Stimulated activated CD4-positive, alpha-beta T cell treated with anti-CD3 and anti-CD28 coated beads, Interleukin-1b, Interleukin-23, amount 100 ng/mL, for 4 hours (primary cell): Measurements from ENCODE around the gene OSBPL10.
"Not testable (repeated sequence)": the region's sequence is repeated elsewhere in the genome, so short reads cannot be mapped to it uniquely, and the experiment has no call there.

Source experiments
- DNase-seq, 2 donors: peaks; one replicate each; pipeline ENCODE4 v3.0.0-alpha.2; 2020; ENCODE audit warnings: low read depth in 2 of 2

Gene OSBPL10

DNA sequence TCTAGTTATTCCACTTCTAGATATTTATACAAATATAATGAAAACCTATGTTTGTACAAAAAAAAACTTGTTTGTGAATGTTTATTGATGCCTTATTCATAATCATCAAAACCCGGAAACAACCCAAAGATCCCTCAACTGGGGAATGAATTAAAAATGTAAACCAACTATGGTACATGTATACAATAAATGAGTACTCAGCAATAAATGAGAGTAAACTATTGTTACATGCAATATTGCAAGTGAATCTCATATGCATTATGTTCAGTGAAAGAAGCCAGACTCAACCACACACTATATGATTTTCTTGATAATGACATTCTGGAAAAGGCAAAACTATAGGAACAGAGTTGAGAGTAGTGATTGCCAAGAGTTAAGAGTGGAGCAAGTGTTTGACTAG is 12.8 kb upstream of the OSBPL10 start:
- no peak for DNase-seq

DNA sequence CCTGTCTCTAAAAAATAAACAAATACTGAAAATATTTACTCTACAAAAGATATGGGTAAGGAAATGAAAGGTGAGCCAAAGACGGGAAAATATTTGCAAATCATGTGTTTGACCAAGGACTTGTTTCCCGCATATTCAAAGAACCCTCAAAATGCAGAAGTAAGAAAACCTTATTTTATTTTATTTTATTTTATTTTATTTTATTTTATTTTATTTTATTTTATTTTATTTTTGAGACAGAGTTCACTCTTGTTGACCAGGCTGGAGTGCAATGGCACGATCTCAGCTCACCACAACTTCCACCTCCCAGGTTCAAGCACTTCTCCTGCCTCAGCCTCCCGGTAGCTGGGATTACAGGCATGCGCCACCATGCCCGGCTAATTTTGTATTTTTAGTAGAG is 11.9 kb upstream of the OSBPL10 start:
- not testable (repeated sequence) for DNase-seq

DNA sequence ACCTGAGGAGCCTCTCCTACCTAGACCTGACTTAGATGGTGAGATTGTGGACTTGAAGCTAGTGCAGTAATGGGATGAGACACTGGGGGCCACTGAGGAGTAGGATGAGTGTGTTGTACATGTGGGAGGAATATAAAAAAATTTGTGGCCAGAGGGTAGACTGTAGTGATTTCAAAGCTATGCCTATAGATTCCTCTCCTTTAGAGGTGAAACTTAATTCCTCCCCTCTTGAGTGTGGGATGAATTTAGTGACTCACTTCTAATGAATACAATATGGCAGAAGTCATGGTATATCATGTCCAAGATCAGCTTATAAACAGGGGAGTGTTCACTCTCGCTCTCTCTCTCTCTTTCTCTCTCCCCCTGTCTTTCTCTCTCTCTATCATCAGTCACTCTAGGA is 7.2 kb upstream of the OSBPL10 start:
- no peak for DNase-seq

DNA sequence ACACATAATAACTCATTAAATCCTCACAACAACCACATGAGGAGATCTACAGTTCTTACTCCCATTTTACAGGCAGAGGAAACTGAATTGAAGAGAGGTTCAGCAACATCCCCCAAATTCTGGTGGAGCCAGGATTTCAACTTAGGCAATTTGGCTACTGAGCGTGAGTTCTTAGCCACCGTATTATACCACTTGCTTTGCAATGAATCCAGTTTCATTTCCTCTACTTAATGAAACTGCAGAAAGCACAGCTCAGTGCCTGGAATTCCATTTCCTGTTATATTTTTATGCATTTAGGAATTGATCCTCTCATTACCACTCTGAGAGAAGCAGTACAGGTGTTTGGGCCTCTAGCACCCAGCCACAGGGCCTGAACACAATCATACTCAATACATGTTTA is 4.8 kb upstream of the OSBPL10 start:
- DNase-seq = no peak

DNA sequence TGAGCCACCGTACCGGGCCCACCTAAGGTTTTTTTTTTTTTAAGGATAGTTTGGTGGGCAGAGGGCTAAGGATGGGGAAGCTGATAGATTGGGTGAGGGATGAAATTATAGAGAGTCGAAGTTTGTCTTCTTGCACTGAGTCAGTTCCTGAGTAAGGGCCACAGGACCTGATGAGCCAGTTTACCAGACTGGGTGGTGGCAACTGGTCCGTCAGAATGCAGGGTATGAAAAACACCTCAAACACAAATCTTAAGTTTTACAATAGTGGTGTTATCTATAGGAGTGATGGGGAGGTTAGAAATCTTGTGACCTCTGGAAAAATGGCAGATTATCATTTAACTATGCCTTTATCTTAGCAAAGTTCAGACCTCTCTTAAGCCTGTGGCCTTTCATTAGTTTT is 3.3 kb upstream of the OSBPL10 start:
- DNase-seq = no peak

DNA sequence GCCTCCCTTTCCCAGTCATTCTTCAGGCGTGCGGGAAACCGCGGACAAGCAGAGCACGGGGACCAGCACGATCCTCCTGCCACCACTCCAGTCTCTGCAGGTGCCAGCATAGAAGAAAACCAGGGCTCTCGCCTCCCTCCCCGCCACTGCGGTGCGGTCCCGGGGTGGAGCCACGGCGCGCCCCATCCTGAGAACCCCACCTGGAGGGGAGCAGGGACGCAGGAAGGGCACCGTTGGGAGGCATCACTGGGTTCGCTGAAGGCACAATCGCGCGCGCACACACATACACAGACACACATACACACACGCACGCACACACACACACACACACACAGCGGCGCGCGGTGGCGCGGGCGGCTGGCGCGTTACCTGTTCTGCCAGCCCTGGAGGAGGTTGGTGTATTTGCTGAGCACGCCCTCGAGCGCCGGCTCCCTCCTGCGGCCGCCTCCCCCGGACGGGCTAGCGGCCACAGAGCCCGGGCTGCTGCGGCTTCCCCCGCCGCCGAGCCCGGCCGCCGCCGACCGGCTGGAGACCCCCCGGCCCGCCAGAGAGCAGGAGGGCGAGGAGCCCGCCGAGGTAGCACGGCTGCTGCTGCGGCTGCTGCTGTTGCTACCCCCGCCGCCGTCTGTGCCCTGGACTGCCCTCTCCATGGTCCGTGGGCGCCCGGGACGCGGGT is 394 bp downstream of the OSBPL10 start:
- DNase-seq = peak; percentile 23 to 25

DNA sequence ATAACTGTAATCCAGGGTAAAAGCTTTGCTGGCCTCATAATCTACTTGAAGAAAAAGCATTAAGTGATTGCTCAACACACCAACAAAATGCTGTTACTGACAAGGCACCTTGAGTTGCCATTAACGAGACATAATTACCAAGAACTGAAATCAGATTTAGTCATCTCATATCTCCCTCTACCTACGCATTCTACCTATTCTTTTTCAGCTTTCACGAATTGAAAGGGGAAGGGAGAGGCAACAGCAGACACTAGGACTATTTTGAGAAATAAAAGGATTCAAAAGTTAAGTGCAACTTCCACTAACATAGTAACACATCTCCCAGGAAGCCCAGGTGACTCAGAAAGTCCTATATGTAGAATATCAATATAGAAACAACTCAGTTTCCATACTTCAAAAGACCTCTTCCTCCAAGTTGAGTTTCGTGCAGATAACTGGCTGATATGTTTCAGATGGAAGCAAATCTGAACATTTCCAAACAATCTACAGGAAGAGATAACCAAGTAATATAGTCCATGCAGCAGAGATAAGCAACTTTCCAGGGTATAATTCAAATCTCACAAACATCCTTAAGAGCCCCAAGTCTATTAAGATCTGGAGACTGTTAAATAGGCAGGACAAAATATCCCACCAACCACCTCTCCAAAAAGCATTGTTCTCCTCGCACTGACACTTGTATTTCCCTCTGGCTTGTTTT is 1.9 kb downstream of the OSBPL10 start:
- DNase-seq = no peak

DNA sequence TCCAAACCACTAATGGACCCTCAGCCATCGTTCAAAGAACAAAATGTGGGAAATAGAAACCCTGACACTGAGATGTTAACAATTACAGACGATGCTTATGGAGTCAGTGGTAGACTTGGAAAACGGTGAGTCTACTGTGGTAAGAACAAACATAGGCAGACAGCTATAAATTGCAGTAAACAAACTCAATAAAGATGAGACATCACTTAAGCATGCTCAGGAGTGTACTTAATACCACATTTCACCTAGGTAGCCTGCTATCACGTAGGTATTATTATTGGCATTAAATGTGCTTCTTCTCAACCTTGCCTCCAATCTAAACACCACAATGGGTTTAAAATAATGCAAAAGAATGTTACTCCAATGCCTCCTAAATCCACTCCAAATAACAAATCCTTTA is 2.5 kb downstream of the OSBPL10 start:
- DNase-seq = no peak

DNA sequence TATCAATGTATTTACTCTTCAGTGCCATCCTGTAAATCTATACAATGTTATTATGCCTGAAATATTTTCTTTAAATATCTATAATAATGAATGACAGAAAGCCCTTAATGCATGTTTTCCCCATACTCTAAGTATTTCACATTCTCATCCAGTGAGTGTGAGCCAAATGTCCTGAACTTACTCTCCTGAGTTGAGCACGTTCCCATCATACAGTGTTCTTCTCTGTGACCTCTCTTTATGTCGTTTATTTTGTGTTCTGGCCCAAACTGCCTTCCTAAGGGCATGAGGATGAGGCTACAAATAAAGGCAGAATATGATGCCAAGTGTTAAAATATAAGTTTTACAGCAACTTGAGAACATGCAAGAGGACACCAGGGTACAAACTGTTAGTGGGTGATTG is 3.3 kb downstream of the OSBPL10 start:
- no peak for DNase-seq

DNA sequence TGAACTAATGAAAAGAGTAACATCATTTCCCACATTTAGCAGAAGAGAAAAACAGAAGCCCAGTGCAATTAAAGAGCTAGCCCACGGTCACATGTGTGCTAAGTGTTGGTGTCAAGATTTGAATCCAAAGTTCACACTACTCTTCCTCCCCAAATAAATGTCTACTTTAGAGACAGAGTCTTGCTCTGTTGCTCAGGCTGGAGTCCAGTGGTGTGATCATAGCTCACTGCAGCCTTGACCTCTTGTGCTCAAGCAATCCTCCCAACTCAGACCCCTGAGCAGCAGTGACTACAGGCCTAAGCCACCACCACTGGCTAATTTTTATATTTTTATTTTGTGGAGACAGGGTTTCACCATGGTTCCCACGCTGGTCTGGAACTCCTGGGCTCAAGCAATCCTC is 4.8 kb downstream of the OSBPL10 start:
- no peak for DNase-seq

DNA sequence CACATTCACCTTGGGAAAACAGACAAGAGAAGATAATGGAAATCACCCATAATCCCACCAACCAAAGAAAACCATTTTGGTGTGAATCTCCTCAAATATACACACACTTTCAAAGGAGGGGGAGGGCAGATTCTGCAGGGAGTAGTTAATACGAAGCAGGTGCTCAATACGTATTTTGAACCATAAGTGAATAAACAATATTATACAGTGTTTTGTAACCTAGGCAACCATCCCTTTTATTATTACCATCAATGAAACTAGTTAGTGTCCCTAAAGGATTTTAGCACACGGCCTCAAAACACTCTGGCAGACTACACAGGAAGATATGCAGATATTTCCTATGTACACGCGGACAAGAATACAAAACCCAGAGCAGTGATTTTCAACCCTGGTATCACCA is 6.1 kb downstream of the OSBPL10 start:
- DNase-seq = no peak

DNA sequence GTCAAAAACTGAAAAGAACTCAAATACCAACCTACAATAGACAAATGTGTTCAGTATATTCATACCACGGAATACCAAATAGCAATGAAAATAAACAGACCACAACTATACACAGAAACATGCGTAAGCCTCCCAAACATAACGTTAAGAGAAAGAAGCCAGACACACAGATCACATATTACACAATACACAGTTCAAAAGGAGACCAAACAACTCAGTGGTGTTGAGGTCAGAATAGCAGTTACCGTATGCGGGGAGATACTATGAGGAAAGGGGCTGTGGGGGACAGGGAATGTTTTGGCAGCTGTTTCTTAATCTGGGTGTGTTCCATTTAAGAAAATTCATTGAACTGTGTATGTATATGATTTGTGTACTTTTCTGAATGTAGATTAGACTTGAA is 6.6 kb downstream of the OSBPL10 start:
- DNase-seq = no peak

DNA sequence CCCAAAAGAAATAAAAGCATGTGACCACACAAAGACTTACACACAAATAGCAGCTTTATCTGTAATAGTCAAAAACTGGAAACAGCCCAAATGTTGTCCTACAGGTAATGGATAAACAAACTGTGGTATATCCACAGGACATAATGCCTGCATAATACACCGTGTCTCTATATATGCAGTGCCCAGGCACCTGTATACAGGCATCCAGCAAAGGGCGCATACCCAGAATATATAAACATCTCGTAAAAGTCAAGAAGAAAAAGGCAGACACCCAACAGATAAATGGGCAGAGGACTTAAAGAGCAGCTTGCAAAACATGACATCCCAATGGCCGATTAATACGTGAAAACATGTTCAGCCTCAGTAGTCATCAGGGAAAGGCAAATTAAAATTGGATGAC is 7.2 kb downstream of the OSBPL10 start:
- DNase-seq = no peak

DNA sequence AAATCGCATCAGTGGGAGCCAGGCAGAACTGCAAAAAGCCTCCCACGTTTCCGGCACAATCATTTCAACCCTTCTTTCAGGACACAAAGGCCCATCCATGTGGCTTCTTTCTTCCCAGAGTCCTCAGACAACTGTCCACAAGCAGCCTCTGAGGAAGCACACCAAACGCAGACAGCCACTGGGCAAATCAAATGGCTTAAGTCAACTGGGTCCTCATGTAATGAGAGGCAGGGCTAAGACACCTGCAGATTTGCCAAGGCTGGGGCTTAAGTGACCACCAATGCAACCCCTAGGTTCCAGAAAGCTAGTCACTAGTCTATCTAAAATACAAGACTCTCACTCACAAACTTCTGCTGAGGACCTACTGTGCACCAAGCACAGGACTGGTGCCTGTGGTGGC is 8.0 kb downstream of the OSBPL10 start:
- DNase-seq = no peak

DNA sequence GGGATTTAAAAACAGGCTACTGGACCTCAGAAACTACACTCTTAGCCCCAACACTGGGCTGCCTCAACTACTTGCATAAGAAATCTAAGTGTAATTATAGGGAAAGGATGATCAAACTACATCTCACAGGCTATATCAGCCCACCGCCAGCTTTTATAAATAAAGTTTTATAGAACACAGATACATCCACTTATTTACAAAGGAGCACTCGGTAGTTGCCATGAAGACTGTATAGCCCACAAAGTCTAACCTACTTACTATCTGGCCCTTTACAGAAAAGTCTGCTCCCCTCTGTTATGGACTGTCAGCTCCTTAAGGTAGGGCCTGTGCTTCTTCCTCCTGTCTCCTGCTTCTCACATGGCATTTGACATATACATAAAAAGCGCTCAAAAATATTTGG is 9.5 kb downstream of the OSBPL10 start:
- DNase-seq = no peak

DNA sequence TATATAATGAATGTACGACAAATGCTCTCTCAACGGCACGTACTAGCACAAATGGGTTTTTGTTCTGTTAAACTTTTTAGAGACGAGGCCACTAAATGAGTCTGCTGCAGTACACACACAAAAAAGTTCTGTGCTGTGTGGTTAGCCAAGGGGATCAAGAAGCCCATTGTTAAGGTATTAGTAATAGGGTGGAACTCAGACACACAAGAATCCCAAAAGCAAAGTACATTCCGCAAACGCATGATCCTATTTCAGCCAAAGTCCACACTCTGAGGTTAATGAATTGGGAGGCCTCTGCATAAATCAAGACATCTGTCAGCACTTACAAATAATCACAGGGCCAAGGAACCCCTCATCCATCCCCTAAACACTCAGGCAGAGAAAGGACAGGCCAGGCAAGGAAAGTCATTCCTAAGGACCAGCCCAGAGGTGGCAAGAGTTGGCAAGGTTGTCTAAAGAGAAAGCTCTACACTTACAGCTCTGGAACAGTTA is 12.1 kb downstream of the OSBPL10 start:
- DNase-seq = no peak

DNA sequence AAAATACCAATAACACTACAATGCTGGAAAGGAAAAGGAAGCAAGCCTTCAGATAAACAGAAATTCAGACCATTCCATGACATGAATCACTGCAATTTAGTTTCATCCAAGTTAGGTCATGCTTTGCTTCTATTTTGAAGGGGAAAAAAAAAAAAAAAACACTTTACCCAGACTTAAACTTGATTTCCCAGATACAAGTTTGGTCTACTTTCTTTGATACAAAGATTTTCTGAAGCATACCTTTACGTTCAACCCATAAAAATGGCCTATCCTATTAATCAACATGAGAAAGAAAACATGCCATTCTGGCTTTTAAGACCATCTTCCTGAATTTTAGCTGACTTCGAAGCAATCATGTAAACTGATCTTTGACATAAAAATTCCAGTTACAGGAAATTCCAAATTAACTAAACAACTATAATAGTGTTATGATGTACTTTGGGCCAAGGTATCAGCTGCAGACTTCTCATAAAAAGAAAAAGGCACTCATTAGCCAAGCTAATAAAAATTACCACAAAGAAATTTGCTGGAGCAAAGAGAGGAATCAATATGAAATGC is 12.6 kb downstream of the OSBPL10 start:
- no peak for DNase-seq

DNA sequence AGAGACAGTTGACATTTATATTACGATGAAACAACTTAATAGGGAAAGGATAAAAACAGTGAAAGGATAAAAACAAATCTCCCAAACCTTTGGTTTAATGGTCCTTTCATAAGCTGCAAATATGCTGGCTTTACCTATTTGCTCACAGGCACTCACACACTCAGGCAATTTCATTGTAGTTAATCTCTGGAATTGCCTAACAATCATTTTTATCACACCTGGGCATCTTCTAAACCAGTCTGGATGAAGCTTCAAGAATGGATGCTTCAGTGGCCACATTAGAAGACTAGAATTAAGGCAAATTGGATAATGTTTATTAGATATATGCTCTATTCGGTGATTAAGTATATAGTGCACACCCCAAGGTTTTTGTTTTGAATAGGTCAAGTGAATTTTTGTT is 13.5 kb downstream of the OSBPL10 start:
- DNase-seq = no peak

DNA sequence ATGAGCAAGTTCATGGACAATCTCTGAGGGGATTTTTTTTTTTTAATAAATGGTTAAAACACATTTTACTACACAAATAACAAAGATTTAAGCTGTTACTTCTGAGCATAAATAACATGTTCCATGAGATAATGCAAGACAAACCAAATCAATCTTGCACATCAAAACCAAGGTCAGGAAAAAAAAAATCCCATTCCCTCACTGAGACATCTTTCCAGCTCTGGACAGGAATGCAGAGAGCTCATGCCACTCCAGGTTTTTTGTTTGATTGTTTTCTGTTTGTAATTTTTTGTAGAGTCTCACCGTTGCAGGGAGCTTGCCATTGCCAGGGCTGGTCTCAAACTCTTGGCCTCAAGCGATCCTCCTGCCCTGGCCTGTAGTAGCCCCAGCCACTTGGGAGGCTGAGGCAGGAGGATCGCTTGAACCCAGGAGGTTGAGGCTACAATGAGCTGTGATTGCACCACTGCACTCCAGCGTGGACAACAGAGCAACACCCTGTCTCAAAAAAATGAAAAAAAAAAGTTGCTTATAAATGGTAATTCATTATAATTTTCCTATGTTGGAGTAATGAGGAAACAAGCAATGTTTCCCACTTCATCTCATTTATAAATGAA is 14.0 kb downstream of the OSBPL10 start:
- DNase-seq = no peak

DNA sequence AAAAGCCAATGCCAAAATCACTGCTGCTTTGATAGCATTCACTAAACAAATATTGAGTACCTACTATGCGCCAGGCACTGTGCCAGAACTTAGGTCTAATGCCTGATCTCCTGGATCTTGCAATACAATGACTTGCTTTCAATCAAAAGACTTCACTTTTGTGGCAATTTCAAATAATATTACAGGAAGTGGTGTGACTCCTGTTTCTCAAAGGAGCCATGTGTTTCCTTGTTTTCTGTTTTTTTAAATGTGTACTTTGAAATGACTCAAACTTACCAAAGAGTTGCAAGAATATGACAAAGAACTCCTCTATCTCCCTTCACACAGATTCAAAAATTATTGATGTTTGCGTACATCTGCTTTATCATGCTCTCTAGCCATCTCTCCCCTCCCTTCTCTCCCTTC is 18.3 kb downstream of the OSBPL10 start:
- no peak for DNase-seq

DNA sequence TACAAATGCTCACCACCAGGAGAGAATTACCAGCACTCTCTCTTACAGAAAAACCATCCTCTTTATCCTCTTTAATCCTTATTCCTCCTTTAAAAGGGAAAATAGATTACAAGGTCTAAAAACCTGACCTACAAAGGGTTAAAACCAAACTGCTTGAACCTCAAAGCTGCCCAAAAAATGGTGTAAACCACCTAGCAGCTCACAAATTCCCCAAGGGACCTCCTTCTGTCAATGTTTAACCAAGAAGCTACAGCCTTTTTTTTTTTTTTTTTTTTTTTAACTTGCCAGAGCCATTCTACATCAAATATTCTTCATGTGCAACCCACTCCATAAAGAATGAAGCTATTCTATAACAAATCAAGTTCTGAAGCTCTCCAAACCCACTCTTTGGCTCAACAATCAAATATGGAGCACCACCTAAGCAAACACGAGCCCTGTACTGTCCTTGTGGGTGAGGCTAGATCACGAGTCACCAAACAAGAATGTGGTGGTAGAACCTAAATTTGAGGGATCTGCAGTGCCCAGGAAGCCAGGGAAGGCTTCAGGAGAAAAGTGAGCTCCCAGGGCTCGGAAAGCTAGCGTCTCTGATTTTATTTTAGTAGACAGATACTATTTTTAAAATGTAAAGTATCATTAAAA is 20.1 kb downstream of the OSBPL10 start:
- no peak for DNase-seq
